ENCODE measurements around the gene ANO5. TPM values are rescaled to one million over a fixed set of nuclear protein-coding genes. Genes with fewer than 3 reads are reported as not detected.
A peak's percentile ranks its signal among the peaks of the same experiment; 100 is the strongest.
"Not testable (repeated sequence)": the region's sequence is repeated elsewhere in the genome, so short reads cannot be mapped to it uniquely, and the experiment has no call there.

The ANO5 gene
- total RNA-seq, 1 donor from 2014 or later, result 4.7 TPM

DNA sequence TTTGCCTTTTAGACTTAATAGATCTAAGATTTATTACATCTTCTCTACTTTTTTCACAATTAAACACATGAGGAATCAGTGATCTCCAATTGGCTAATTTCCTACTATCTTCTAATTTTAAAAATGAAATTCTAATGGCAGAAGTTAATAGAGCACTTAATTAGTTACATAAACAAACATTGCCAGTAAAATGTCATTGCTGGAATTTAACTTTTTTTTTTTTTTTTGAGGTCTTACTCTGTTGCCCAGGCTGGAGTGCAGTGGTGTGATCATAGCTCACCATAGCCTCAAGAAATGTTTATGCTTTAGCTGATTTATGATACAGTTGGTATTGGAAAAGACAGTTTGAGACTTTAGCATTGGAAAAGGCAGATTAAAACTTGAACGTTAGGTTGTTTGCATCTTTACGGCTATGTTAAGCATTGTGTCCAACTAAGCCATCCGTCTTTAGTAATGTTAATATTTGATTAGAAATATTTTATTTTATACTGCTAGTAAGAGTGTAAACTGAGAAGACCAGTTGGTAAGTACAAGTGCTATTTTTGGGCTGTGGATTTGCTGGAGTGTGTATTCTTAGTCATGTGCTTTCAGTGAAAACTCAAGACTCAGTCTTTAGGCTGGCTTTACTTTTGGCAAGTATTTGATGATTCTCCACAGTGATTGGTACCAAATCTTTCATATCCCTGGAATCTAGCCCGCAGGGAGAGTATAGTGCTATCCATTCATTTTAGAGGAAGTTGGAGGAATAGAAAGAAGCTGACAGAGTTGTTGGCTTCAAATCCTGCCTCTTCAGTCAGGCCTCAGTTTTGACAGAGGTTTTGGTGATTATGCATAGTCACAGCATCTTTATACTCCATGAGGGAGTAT lies 4.5 kb downstream of the ANO5 start:
- no peak for DNase-seq (ENCODE audit: low read depth, low spot score)

DNA sequence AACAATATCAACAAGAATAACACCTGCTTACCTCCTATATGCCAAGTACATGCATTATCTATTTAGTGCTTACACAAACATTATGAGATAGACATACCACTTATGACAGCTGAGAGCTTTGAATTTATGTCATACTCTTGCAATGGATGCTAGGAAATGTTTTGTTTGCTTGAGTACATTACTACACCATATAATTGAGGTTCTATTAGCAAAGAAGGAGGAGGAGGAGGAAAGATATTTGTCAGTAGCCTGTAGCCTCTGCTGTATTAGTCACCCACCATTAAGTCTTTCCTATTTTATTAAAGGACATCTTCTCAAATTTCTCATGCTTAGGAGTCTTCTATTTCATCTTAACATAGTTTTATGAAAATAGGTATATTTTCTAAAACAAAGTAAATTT lies 6.4 kb downstream of the ANO5 start:
- no peak for DNase-seq (ENCODE audit: low read depth, low spot score)

DNA sequence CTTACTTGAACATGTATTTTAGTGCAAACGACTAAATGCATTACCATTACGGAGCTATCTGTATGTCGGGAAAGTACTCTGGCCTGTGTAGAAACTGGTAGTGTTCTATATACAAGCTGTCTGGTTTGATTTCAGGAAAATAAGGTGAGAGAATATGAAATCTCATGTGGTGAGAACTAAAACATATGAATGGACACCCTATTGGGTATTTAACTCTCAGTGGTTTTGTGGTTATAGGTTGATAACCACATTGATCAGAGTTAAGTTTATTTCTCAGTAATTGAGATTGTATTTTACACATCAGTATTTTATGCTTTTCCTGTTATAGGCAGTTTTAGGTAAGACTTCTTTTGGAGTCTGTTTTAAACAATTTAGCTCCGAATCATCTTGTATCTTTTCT lies 10.4 kb downstream of the ANO5 start:
- DNase-seq (ENCODE audit: low read depth, low spot score), result no peak

DNA sequence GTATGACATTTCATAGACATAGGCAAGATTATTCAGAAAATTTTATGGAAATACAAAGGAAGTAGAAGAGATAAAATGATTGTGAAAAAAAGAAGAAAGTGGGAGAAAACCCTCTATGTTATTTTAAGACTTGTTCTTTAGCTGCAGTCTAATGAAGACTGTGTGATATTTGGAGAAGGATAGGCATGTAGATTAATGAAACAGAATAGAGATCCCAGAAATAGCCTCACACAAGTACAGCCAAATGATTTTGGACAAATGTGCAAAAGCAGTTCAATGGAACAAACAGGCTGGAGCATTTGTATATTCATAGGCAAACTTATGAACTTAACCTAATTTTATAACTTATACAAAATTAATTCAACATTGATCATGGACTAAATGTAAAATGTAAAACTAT lies 14.3 kb downstream of the ANO5 start:
- no peak for DNase-seq (ENCODE audit: low read depth, low spot score)

DNA sequence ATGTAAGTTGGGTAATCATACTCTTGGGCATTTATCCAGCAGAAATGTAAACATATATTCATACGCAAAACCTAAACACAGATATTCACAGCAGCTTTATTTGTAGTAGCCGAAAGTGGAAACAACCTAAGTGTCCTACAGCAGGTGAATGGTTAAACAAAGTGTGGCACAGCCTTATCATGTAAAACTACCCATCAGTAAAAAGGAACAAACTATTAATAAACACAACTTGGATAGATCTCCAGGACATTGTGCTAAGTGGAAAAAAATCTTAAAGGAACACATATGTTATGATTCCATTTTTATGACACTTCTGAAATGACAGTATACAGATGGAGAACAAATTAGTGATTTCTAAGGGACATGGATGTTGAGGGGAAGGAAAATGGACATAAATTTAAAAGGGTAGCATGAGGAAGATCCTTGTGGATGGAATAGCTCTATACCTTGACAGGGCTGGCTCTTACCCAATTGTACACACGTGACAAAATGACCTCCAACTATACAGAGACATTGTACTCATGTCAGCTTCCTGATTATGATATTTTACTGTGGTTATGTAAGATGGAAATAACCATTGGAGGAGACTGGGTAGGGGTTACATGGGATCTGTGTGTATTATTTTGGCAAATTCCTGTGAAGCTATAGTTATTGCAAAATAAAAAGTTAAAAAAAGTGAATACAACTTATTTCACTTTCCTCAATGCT lies 15.4 kb downstream of the ANO5 start:
- DNase-seq (ENCODE audit: low read depth, low spot score), result no peak

DNA sequence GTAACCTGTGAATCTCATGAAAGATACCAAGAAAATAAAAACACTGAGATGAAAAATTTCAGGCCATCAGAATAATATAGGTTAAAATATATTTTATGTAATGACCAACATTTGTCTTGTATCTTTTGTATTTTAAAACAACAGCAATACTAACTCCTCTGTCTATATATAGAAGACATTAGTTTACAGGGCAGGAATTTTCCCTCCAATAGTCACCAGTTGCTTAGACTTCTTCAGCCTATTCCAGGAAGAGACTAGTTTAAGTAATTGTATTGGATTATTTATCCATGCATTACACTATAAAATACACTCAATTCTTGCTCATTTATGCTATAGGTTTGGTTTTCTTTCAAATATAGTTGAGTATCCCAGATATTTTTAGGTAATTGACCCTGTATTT lies 24.1 kb downstream of the ANO5 start:
- no peak for DNase-seq (ENCODE audit: low read depth, low spot score)

DNA sequence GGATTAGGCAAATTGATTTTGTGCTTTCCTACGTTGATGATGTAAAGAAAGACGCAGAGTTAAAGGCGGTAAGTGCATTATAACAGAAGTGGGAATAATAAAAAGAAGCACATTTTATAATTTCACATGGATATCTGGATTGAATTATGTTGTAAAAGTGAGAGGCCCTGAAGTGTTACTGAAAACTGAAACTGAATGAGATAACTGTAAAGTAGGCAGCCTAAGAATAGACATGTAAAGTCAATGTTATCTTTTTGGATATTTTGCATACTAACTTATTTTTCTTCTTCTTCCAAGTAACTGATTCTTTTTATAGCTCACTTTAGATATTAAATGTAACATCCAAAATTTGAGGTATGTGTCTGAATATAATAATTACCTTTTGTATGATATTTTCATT lies 28.3 kb downstream of the ANO5 start:
- no peak for DNase-seq (ENCODE audit: low read depth, low spot score)

DNA sequence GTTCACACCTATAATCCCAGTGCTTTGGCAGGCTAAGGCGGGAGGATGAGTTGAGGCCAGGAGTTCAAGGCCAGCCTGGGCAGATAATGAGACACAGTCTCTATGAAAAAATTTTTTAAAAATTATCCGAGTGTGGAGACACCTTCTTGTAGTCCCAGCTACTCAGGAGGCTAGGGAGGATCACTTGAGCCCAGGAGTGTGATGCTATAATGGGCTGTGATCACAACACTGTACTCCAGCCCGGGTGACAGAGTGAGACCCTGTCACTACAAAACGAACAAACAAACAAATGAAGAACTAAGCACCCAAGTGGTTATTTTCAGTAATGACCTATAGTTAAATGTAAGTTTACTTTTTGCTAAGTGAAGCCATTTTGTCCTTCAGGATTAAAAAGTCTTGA lies 32.3 kb downstream of the ANO5 start:
- DNase-seq (ENCODE audit: low read depth, low spot score), result no peak

DNA sequence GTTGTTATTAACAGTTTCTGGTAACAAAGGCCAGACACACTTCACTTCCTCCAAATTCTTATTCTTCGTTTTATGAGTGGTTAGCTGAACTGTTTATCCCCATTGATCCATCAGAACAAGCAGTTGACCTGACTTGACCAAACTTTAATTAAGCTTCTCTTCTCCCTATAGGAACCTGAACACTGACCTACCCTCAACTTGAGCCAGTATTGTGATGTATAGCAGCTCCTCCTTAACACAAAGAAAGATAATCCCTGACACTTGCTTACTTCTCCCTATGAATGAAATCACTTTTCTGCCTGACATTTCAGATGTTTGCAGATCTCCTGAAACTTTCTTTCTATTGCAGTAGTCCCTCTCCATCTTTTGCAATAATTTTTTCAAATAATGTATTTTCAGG lies 41.9 kb downstream of the ANO5 start:
- no peak for DNase-seq (ENCODE audit: low read depth, low spot score)

DNA sequence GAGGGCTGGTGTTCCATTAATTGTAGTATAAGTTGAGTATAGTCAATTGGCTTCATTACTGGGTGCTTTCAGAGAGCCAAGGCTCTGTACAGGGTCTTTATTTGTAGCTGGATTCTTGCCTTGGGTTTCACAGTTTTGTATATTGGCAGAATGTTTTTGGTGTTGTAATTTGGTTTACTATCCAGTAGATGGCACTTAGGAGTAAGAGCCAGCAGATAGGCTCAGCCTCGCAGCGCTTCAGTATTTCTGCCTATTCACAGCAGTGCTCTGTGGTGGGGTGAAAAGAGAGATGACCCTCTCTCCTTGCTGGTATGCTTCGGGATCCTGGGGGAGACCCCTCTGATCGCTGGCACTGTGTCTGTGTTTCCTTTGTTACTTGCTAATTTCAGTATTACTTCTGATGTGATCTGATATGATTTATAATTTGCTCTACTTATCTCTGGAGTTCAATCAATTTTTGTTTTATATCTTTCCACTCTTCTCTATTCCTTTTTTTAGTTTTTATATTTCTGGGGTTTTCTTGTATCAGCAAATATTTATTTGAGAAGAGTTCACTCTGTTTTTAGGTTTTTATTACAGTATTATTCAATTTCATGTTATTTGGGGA lies 52.2 kb downstream of the ANO5 start:
- DNase-seq (ENCODE audit: low read depth, low spot score), result peak; percentile 1

DNA sequence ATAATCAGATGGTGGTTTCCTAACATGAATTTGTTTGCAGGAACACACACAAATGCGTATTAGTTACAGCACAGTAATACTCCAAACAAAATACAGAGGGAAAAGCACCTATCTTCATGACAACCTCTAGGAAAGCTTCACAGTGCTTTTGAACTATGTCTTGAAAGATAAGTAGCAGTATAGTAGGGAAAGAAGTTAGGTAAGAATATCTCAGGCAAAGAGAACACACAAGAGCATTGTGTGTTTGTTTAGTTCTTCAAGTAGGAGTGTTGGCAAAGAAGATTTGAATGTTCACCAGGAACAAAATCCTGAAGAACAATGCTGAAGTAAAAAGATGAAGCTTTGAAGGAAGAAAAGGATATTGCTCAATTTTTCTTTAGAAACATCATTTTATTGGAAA lies 54.1 kb downstream of the ANO5 start:
- DNase-seq (ENCODE audit: low read depth, low spot score), result no peak

DNA sequence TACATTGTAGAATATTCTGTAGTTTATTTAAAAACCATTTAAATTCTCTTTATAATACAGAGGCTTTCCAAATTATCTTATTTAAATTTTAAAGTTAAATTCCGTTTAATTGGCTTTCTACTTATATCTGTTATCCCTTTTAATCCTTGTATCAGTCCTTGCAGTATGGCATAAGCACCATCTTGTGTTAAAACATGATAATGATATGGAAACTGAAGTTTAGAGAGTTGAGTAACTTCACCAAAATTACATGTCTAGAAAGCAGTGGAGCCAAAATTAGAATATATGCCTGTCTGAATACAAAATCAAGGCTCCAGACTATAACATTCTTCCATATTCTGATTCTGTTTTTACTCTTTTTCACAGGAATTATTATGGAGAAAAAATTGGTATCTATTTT lies 57.0 kb downstream of the ANO5 start:
- no peak for DNase-seq (ENCODE audit: low read depth, low spot score)

DNA sequence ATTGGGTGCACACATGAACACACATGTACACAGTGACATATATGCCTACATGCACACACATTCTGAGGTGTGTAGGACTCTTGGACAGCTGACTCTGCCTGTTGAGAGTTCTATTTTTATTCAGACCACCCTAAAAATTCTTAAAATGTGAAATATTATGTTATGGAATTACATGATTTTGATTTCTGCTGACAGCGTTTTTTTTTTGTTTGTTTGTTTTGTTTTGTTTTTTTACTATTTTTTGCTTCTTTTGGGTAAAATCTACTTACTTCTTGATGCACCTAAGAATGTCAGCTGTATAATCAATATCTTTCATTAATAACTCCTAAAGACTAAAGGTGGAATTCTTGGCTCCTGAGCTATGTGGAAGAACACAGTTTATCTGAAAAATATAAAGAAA lies 64.0 kb downstream of the ANO5 start:
- no peak for DNase-seq (ENCODE audit: low read depth, low spot score)

DNA sequence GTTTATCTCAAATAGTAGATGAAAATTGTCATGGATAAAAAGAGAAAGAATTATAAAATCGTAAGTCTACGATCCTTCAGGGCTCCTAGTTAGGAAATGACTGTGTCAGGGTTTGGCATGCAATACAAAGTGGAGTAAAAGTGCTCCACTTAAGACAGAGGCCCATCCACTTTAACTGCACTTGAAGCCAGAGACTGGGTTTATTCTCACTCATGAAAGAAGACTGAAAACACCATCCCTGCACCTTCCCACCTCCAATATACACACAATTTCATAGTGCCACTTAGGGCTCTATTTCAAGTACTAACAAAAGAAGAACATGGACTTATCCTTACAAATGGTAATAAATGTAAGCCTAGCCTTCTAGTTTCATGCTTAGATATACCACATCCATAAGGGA lies 70.7 kb downstream of the ANO5 start:
- DNase-seq (ENCODE audit: low read depth, low spot score), result no peak

DNA sequence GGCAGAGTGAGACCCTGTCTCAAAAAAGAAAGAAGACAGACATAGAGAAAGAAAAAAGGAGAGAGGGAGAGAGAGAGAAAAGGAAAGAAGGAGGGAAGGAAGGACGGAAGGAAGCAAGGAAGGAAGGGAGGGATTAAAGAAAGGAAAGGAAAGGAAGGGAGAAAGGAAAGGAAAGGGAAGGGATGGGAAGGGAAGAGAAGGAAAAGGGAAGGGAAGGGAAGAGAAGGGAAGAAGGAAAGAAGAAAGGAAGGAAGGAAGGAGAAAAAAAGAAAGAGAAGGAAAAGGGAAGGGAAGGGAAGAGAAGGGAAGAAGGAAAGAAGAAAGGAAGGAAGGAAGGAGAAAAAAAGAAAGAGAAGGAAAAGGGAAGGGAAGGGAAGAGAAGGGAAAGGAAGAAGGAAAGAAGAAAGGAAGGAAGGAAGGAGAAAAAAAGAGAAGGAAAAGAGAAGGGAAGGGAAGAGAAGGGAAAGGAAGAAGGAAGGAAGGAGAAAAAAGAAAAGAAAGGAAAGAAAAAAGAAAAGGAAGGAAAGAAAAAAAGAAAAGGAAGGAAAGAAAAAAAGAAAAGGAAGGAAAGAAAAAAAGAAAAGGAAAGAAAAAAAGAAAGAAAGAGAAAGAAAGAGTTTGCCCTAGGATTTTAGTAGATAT lies 76.2 kb downstream of the ANO5 start:
- DNase-seq (ENCODE audit: low read depth, low spot score), result not testable (repeated sequence)

DNA sequence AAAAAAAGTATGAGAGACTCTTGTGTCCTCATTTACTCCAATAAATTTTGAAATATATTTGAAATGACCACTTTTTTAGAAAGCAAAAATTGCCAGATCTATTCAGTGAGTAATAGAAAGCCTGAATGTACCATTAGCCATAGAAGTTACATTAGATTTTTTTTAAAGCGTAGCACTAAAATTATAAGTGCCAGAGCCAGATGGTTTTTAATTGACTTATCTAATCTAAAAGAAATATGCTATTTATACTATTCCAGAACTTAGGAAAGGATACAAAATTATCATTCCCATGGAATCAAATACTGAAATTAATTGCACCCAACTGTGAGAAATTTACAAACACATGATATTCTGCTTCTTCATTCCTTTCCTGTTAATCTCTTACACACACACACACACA lies 80.9 kb downstream of the ANO5 start:
- DNase-seq (ENCODE audit: low read depth, low spot score), result no peak

DNA sequence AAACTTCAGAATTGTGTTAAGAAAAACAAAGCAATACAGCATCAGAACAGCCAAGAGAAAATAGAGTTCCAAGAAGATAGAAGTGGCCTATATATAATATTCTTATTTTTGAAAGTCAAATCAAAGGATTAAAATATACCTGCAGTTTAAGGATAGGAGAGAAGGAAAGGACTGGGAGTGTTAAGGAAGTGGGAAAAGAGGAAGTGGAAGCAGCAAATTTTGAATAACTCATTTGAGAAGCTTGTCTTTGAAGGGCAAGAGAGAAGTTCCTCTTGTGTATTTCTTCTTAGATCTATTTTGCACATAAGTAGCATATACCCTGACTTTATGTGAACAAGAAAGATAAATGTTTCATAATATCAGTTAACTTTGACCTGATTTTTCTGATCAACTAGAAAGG lies 82.7 kb downstream of the ANO5 start:
- DNase-seq (ENCODE audit: low read depth, low spot score), result no peak

DNA sequence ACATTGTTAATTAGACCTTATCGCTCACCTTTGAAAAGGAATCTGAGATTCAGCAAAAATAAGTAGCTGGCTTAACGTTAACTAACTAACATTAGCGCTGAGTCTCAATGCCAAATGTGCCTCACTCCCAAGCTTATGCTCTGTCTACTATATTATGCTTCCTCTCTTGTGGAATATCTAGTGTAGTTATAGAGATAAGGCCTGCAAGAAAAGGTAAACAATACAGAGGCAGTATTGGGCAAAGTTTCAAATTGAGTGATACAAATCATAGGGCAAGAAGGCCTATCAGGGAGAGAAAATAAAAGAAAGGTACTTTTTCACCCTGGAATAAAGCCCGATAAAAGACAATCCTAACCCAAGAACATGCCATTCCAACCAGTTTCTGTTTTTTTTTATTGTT lies 83.7 kb downstream of the ANO5 start:
- no peak for DNase-seq (ENCODE audit: low read depth, low spot score)

DNA sequence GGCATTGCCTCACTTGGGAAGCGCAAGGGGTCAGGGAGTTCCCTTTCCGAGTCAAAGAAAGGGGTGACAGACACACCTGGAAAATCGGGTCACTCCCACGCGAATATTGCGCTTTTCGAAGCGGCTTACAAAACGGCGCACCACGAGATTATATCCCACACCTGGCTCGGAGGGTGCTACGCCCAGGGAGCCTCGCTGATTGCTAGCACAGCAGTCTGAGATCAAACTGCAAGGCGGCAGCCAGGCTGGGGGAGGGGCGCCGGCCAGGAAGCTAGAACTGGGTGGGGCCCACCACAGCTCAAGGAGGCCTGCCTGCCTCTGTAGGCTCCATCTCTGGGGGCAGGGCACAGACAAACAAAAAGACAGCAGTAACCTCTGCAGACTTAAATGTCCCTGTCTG lies 92.1 kb downstream of the ANO5 start:
- not testable (repeated sequence) for DNase-seq (ENCODE audit: low read depth, low spot score)

DNA sequence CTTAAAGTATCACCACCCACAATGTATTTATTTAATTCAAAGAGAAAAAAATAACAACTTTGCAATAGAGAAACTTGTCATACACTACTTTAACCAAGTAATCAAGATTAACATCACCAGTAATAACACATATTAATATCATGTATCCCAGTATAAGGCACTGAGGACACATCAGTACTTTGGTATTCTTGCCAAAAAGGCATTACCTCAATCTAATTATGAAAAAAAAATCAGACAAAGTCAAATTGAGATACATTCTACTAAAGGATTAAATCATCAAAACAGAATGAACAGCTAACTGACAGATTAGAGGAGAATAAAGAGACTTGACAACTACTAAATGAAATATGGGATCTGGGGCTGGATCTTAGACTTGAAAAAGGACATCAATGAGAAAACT lies 109.5 kb downstream of the ANO5 start:
- no peak for DNase-seq (ENCODE audit: low read depth, low spot score)

DNA sequence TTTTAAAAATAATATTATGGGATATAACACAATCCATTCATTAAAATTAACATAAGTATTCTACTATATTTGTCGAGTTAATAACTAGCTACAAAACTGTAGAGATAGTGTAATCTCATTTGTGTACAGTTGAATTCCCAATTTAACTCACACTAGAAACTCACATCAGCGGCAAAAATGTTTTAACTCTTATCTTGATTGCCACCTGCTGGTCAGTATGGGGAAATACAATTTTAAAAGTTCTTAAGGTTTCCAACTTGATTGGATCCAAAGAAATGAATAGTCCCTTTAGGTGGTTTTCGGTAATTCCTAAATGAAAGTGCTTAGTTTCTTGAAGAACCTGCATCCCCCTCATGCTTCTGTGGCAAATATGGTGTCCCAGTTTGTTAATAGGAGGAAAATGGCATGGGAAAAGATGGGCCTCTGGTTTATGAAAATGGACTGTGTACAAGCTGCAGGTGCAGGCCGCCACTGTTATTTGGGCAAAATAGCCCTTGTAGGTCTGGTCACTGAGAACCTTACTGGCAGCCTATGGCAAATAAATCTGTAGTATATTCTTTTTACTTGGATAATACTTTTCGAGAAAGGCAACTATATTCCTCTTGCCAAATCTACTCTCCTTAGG lies 111.6 kb downstream of the ANO5 start:
- DNase-seq (ENCODE audit: low read depth, low spot score), result no peak

DNA sequence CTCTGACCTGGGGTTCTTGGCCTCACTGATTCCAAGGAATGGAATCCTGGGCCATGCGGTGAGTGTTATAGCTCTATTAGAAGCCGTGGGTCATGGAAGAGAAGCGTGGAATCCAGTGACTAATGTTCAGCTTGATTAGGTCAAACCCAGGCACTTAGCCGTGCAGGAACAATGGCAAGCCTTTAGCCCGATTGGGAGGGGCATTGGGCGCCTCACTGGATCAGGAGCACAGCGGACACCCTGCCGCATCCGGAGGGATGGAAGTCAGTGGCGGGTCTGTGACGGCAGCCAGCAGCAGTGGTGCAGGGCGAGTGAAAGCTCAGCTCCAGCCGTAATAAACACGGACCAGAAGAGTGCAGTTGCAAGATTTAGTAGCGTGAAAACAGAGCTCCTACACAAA lies 124.8 kb downstream of the ANO5 start:
- DNase-seq (ENCODE audit: low read depth, low spot score), result no peak

Measured in pulmonary artery endothelial cell (primary cell).